PC-3 (cell line): ENCODE measurements around the gene CCDC110. TPM values are rescaled to one million over a fixed set of nuclear protein-coding genes. Genes with fewer than 3 reads are reported as not detected.

Source experiments
- ATAC-seq: fragments of 200-7000 bp; cut with Tn5 transposase; 2 replicates; pipeline ENCODE4 v1.9.1; 2020; ENCODE audit warnings: mild to moderate bottlenecking, moderate library complexity
- BruUV-seq: library from RNA; stranded (reverse); fragments of 400-500 nt; replicated peaks from 2 replicates; lab custom pipeline; 2021; lab: Mats Ljungman, UMichigan
- CTCF ChIA-PET: fragments of 300-600 bp; sonication (Branson Sonifier 250); formaldehyde crosslinking; loops from one replicate; lab custom pipeline; 2022; ENCODE audit warnings: antibody characterized with exemption; lab: Charles Lee
- POLR2A ChIA-PET: fragments of 300-600 bp; sonication (Branson Sonifier 250); formaldehyde crosslinking; loops from one replicate; lab custom pipeline; 2022; ENCODE audit warnings: antibody characterized with exemption; ENCODE audit not compliant: unreplicated experiment; lab: Charles Lee
- DNase-seq: peaks from one replicate; pipeline ENCODE4 v3.0.0-alpha.2; 2015
- H2AFZ ChIP-seq: fragments of 300-600 bp; sonication (generic); 2 replicates; pipeline ENCODE4 v1.6.0; 2016; ENCODE audit warnings: antibody characterized with exemption, low read length
- H3F3A ChIP-seq: fragments of 300-600 bp; sonication (generic); one replicate; pipeline ENCODE4 v1.6.0; 2017; ENCODE audit warnings: antibody characterized with exemption, low read length, control low read depth, mild to moderate bottlenecking; ENCODE audit not compliant: unreplicated experiment
- H3K27ac ChIP-seq: fragments of 300-600 bp; sonication (generic); 2 replicates; pipeline ENCODE4 v1.5.1; 2016; ENCODE audit warnings: mild to moderate bottlenecking, low read length
- H3K27me3 ChIP-seq: fragments of 300-600 bp; sonication (generic); 2 replicates; pipeline ENCODE4 v1.6.1; 2016; ENCODE audit warnings: low read length, mixed read lengths
- H3K36me3 ChIP-seq: fragments of 300-600 bp; sonication (generic); 2 replicates; pipeline ENCODE4 v1.6.1; 2016; ENCODE audit warnings: low read depth, mixed run types, low read length, mixed read lengths
- H3K4me1 ChIP-seq: fragments of 300-600 bp; sonication (generic); 2 replicates; pipeline ENCODE4 v1.5.1; 2016; ENCODE audit warnings: low read length; ENCODE audit not compliant: insufficient read depth
- H3K4me2 ChIP-seq: fragments of 300-600 bp; sonication (generic); 2 replicates; pipeline ENCODE4 v1.6.0; 2016; ENCODE audit warnings: low read length
- H3K4me3 ChIP-seq: fragments of 300-600 bp; sonication (generic); 2 replicates; pipeline ENCODE4 v1.5.1; 2016; ENCODE audit warnings: mild to moderate bottlenecking, low read length, mixed read lengths
- H3K79me2 ChIP-seq: fragments of 300-600 bp; sonication (generic); 2 replicates; pipeline ENCODE4 v1.6.1; 2017; ENCODE audit warnings: low read length, mixed read lengths
- H3K9ac ChIP-seq: fragments of 300-600 bp; sonication (generic); 2 replicates; pipeline ENCODE4 v1.6.0; 2016; ENCODE audit warnings: mild to moderate bottlenecking, low read length
- H3K9me2 ChIP-seq: fragments of 300-600 bp; sonication (generic); replicated peaks from 2 replicates; pipeline ENCODE4 v1.6.1; 2016; ENCODE audit warnings: mixed run types, low read length, mixed read lengths
- H3K9me3 ChIP-seq: fragments of 300-600 bp; sonication (generic); 2 replicates; pipeline ENCODE4 v1.6.1; 2016; ENCODE audit warnings: low read length, mixed read lengths
- H4K20me1 ChIP-seq: fragments of 300-600 bp; sonication (generic); 2 replicates; pipeline ENCODE4 v1.6.1; 2016; ENCODE audit warnings: low read length, mixed read lengths
- CTCF ChIP-seq: fragments of 300-600 bp; sonication (generic); conservative IDR thresholded peaks from 2 replicates; pipeline ENCODE4 v1.5.1; 2017; ENCODE audit warnings: antibody characterized with exemption, low read depth, mild to moderate bottlenecking, low read length
- EZH2 ChIP-seq: fragments of 300-600 bp; sonication (generic); IDR thresholded peaks from one replicate; pipeline ENCODE4 v1.6.1; 2017; ENCODE audit warnings: antibody characterized with exemption, mild to moderate bottlenecking, low read length; ENCODE audit not compliant: unreplicated experiment
- EZH2phosphoT487 ChIP-seq: fragments of 300-600 bp; sonication (generic); IDR thresholded peaks from 2 replicates; pipeline ENCODE4 v1.6.1; 2018; ENCODE audit warnings: mild to moderate bottlenecking, antibody characterized with exemption, low read length, borderline replicate concordance
- intact Hi-C: fragments of 100-400 bp; cut with micrococcal nuclease; formaldehyde crosslinking; loops from 2 replicates; pipeline ENCODE4 v1.9.0; 2023
- total RNA-seq: library from RNA; depleted of rRNA; stranded (reverse); fragments of >200 nt; gene quantifications from 2 replicates; pipeline ENCODE4 v1.2.3, GENCODE V29; 2014

The CCDC110 gene
- total RNA-seq, 1 experiment from 2014 or later, result 0.62 TPM

DNA sequence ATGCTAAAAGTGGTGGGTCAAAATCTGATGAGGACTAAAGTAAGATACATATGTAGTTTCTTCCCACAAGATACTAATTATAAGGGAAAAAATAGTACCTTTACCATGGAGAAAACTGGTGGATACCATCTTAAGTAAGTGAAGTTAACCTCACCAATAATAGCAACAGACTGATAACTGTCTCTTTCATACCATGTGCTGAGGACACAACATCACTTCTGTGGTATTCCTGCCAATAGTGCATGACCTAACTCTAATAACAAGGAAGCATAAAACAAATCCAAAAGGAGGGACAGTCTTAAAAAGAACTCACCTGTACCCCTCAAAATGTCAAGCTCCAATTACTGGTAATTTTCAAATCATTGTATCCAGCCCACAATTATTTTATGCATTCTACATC, 54.6 kb downstream of the CCDC110 start:
- H3K36me3 ChIP-seq, result no peaks in the 10 kb centered on the region
- BruUV-seq, result no TSS peak
- CTCF ChIA-PET, result no interaction called here

GRCh38 chr4:185412412-185412811, 59.1 kb downstream of the CCDC110 start:
- TF ChIP-seq CTCF (no peak), EZH2phosphoT487 (no peak), EZH2 (no peak)
- ATAC-seq (no peak), DNase-seq (no peak)
- Histone ChIP-seq H3K4me1 (no peaks in the 10 kb centered on the region), H3F3A (no peaks in the 10 kb centered on the region), H3K4me2 (no peak overlapping the region), H3K27me3 (no peaks in the 10 kb centered on the region), H3K79me2 (no peaks in the 10 kb centered on the region), H3K9me2 (no peaks in the 10 kb centered on the region), H4K20me1 (no peaks in the 10 kb centered on the region), H3K9ac (no peak overlapping the region), H3K27ac (no peak overlapping the region), H3K4me3 (no peak overlapping the region), H3K36me3 (no peaks in the 10 kb centered on the region; the same call in 1 of the 2 replicates), H3K9me3 (no peaks in the 10 kb centered on the region), H2AFZ (no peak overlapping the region)
- intact Hi-C loops, result no loop called here
- BruUV-seq, result no TSS peak
- ChIA-PET POLR2A (no interaction called here), CTCF (no interaction called here)

More for the DNA sequence above, 54.6 kb downstream of the CCDC110 start:
- Histone ChIP-seq H4K20me1 (no peaks in the 10 kb centered on the region), H3K4me3 (no peak overlapping the region), H3K4me2 (no peak overlapping the region), H3K79me2 (no peaks in the 10 kb centered on the region), H3K9me3 (no peaks in the 10 kb centered on the region), H2AFZ (no peak overlapping the region), H3K9me2 (no peaks in the 10 kb centered on the region), H3K4me1 (no peaks in the 10 kb centered on the region), H3K9ac (no peak overlapping the region), H3K27ac (no peak overlapping the region), H3F3A (no peaks in the 10 kb centered on the region), H3K27me3 (no peaks in the 10 kb centered on the region)
- TF ChIP-seq CTCF (no peak), EZH2phosphoT487 (no peak), EZH2 (no peak)
- intact Hi-C loops, result no loop called here
- no peak for ATAC-seq
- POLR2A ChIA-PET, result no interaction called here
- no peak for DNase-seq

DNA sequence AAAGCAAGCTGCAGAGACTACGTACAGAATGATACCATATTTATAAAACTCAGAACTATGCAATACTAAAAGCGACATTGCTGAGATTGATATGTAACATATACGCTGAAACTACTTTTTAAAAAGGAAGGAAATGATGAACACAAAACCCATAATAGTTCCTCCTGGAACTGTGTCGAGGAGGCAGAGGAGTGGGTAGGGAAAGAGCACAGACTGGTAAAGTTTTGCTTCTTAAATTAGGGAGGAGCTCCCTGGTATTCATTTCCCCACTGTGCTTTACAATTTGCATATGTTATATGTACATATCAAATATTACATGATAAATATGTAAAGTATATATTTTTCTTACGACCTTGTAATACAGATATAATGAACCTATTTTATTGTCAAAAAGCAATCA, 59.7 kb downstream of the CCDC110 start:
- no peaks in the 10 kb centered on the region for H3K79me2 ChIP-seq
- H3K27ac ChIP-seq, result no peak overlapping the region
- ChIA-PET POLR2A (no interaction called here), CTCF (no interaction called here)
- H3K9me3 ChIP-seq, result no peaks in the 10 kb centered on the region
- no peaks in the 10 kb centered on the region for H3K9me2 ChIP-seq
- no peak overlapping the region for H3K4me2 ChIP-seq
- H3K9ac ChIP-seq, result no peak overlapping the region
- no peaks in the 10 kb centered on the region for H3F3A ChIP-seq
- no peaks in the 10 kb centered on the region for H4K20me1 ChIP-seq
- no peak overlapping the region for H2AFZ ChIP-seq
- no peak overlapping the region for H3K4me3 ChIP-seq
- H3K27me3 ChIP-seq, result no peaks in the 10 kb centered on the region
- H3K4me1 ChIP-seq, result no peaks in the 10 kb centered on the region
- intact Hi-C loops, result no loop called here
- DNase-seq (no peak), ATAC-seq (no peak)
- no peak for TF ChIP-seq CTCF
- no peaks in the 10 kb centered on the region; the same call in 1 of the 2 replicates for H3K36me3 ChIP-seq
- BruUV-seq, result no TSS peak
